Left ventricle myocardium inferior (tissue), 1 donor: ENCODE results near the gene SIGLEC15. TPM values are rescaled to one million over a fixed set of nuclear protein-coding genes. Genes with fewer than 3 reads are reported as not detected.

Experiments
- DNase-seq: peaks from one replicate; pipeline ENCODE4 v3.0.0-alpha.2; 2020
- H3K27ac ChIP-seq: fragments of 200-600 bp; replicated peaks from 2 replicates; pipeline ENCODE4 v1.8.0; 2021
- H3K27me3 ChIP-seq: fragments of 200-600 bp; 2 replicates; pipeline ENCODE4 v1.8.0; 2021; ENCODE audit warnings: low read depth
- H3K36me3 ChIP-seq: fragments of 200-600 bp; 2 replicates; pipeline ENCODE4 v1.8.0; 2021
- H3K4me1 ChIP-seq: fragments of 200-600 bp; 2 replicates; pipeline ENCODE4 v1.8.0; 2021
- H3K4me3 ChIP-seq: fragments of 200-600 bp; 2 replicates; pipeline ENCODE4 v1.8.0; 2021; ENCODE audit warnings: mild to moderate bottlenecking, moderate library complexity
- H3K9me3 ChIP-seq: fragments of 200-600 bp; replicated peaks from 2 replicates; pipeline ENCODE4 v1.8.0; 2021
- intact Hi-C: fragments of 100-400 bp; cut with micrococcal nuclease; formaldehyde crosslinking; loops from one replicate; pipeline ENCODE4 v1.11.0; 2022
- total RNA-seq: library from RNA; stranded (reverse); fragmentation: NEBNext Ultra II Directional; extraction: Animal tissue kit (Norgen Biotek cat#: 25700); gene quantifications from one replicate; pipeline ENCODE4 v1.2.1, GENCODE V29; 2021
- TF ChIP-seq, protein P1 (sequence below): fragments of 200-600 bp; IDR thresholded peaks from 2 replicates; pipeline ENCODE4 v1.8.0; 2021; ENCODE audit warnings: antibody characterized with exemption, mild to moderate bottlenecking, borderline replicate concordance
- donor health status: DM: no; HTN: yes; CAD: no; lungs with severe emphysema.

SIGLEC15 gene
- total RNA-seq, 1 donor from 2014 or later: 0.19 TPM

DNA sequence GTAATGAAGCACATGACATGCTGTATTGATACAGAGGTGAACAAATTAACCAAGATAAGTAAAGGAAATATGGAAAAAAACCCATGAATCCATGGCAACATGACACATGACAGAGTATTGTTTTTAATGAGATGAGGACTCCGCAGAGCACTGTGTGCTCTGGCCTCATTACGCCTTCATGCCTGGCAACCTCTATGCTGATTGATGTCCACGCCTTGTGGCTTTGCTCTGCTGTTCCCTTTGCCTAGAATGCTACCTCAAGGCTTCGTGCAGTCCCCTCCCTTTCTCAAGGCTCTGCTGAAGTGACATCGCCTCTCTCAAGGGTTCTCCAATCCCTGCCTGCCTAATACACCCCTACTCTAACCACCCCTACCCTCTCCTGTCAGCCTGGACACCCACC lies 8.4 kb downstream of the SIGLEC15 start:
- peaks cover 65% of the 10 kb centered on the region for H3K27me3 ChIP-seq
- no peaks in the 10 kb centered on the region for H3K36me3 ChIP-seq
- peaks cover 27% of the 10 kb centered on the region for H3K4me1 ChIP-seq
- TF ChIP-seq, protein P1, sequence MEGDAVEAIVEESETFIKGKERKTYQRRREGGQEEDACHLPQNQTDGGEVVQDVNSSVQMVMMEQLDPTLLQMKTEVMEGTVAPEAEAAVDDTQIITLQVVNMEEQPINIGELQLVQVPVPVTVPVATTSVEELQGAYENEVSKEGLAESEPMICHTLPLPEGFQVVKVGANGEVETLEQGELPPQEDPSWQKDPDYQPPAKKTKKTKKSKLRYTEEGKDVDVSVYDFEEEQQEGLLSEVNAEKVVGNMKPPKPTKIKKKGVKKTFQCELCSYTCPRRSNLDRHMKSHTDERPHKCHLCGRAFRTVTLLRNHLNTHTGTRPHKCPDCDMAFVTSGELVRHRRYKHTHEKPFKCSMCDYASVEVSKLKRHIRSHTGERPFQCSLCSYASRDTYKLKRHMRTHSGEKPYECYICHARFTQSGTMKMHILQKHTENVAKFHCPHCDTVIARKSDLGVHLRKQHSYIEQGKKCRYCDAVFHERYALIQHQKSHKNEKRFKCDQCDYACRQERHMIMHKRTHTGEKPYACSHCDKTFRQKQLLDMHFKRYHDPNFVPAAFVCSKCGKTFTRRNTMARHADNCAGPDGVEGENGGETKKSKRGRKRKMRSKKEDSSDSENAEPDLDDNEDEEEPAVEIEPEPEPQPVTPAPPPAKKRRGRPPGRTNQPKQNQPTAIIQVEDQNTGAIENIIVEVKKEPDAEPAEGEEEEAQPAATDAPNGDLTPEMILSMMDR: no peak
- H3K4me3 ChIP-seq: no peak overlapping the region
- intact Hi-C loops: no loop called here
- DNase-seq: no peak
- H3K9me3 ChIP-seq: no peaks in the 10 kb centered on the region
- no peak overlapping the region for H3K27ac ChIP-seq

- peaks cover 69% of the 10 kb centered on the region for H3K27me3 ChIP-seq
- H3K4me1 ChIP-seq: peaks cover 27% of the 10 kb centered on the region
- TF ChIP-seq, protein P1: no peak
- no peak for DNase-seq
- H3K27ac ChIP-seq: no peak overlapping the region
- H3K4me3 ChIP-seq: no peak overlapping the region
- no peaks in the 10 kb centered on the region for H3K36me3 ChIP-seq
- intact Hi-C loops: no loop called here
- H3K9me3 ChIP-seq: no peaks in the 10 kb centered on the region
These were observed 8.8 kb downstream of the SIGLEC15 start for GRCh38 chr18:45834306-45834705.

- no peak for DNase-seq
- H3K27me3 ChIP-seq: peaks cover 67% of the 10 kb centered on the region
- intact Hi-C loops: no loop called here
- H3K27ac ChIP-seq: no peak overlapping the region
- H3K36me3 ChIP-seq: no peaks in the 10 kb centered on the region
- no peaks in the 10 kb centered on the region for H3K9me3 ChIP-seq
- TF ChIP-seq, protein P1: no peak
- H3K4me1 ChIP-seq: peaks cover 26% of the 10 kb centered on the region
- H3K4me3 ChIP-seq: no peak overlapping the region
These were observed 9.7 kb downstream of the SIGLEC15 start for GRCh38 chr18:45835057-45835636.

- Histone ChIP-seq H3K4me1 (peaks cover 26% of the 10 kb centered on the region), H3K9me3 (no peaks in the 10 kb centered on the region), H3K36me3 (no peaks in the 10 kb centered on the region), H3K4me3 (no peak overlapping the region), H3K27me3 (peaks cover 60% of the 10 kb centered on the region), H3K27ac (no peak overlapping the region)
- TF ChIP-seq, protein P1: no peak
- no peak for DNase-seq
- intact Hi-C loops: no loop called here
These were observed 11.0 kb downstream of the SIGLEC15 start for GRCh38 chr18:45836242-45837205.

DNA sequence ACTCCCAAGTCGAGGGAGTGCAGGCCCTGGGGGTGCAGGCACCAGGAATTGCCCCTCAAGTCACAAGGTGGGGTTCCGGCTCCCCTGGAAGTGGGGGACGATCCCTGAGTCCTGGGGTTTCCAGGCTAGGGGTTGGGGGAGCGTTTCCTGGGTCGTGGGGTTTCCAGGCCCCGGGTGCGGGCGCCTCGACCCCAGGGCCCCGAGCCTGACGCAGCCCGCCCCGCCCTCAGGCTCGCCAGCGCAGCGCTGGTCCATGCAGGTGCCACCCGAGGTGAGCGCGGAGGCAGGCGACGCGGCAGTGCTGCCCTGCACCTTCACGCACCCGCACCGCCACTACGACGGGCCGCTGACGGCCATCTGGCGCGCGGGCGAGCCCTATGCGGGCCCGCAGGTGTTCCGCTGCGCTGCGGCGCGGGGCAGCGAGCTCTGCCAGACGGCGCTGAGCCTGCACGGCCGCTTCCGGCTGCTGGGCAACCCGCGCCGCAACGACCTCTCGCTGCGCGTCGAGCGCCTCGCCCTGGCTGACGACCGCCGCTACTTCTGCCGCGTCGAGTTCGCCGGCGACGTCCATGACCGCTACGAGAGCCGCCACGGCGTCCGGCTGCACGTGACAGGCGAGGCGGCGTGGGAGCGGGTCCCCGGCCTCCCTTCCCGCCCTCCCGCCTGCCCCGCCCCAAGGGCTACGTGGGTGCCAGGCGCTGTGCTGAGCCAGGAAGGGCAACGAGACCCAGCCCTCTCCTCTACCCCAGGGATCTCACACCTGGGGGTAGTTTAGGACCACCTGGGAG lies 12.0 kb downstream of the SIGLEC15 start:
- DNase-seq: peak; percentile 50
- intact Hi-C loops: no loop called here
- Histone ChIP-seq H3K27me3 (peaks cover 55% of the 10 kb centered on the region), H3K4me3 (peak overlapping the region; percentile 64), H3K4me1 (peaks cover 26% of the 10 kb centered on the region), H3K27ac (no peak overlapping the region), H3K9me3 (no peaks in the 10 kb centered on the region), H3K36me3 (no peaks in the 10 kb centered on the region)
- TF ChIP-seq, protein P1: peak; percentile 50
